GM21526 (cell line): ENCODE data around the gene C2orf74.

Experiments used
- ATAC-seq: cut with Tn5 transposase; IDR thresholded peaks from one replicate; pipeline ENCODE4 v1.9.1; 2021; ENCODE audit warnings: moderate library complexity; ENCODE audit not compliant: unreplicated experiment, low FRiP score

Gene C2orf74

DNA sequence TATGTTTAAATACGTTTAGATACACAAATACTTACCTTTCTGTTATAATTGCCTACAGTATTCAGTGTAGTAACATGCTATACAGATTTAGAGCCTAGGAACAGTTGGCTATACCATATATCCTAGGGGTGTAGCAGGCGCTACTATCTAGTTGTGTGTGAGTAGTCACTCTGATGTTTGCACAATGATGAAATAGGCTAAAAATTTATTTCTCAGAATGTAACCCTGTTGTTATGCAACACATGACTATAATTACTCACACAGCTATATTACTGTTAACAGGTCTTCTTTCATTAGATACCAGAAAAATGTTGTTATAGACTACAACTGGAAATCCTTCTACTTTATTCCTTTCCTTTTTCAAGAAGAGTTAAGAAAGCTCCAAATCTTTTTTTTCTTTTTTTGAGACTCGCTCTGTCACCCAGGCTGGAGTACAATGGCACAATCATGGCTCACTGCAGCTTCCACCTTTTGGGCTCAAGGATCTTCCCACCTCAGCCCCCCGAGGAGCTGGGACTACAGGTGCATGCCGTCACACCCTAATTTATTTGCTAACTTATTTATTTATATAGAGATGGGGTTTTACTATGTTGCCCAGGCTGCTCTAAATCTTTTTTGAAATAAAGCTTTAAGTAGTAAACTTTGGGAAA lies 48.5 kb downstream of the C2orf74 start:
- ATAC-seq, result no peak

DNA sequence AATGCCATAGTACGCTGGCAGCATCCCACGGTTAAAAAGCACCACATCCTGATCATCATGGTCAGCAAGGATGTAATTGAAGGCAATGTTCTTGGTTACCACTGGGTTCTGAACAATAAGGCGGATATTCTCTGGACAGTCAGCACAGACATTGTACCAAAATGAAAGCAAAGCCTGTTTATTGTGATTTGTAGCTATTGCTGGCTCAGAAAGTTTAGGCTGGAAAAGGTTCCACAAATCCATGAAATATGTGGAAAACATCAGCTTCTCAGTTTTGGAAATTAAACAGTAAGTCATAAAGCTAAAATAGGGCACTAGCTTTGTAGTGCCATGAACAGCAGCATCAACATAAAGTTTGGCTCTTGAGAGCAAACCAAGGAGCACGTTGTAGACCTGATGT lies 52.2 kb downstream of the C2orf74 start:
- no peak for ATAC-seq
